ENCODE measurements around the gene CAMSAP2. TPM values are rescaled to one million over a fixed set of nuclear protein-coding genes. Genes with fewer than 3 reads are reported as not detected.

Gene CAMSAP2
- total and polyA plus RNA-seq, 10 of the 15 experiments (the other 5 are each of a cell fraction or from before 2014, with no cell fraction given), result 3.9 to 19.8 (median 8.0) TPM

- TF ChIP-seq ZNF687 (IDR thresholded peaks at IDR 0.05) (no peak), LARP7 (IDR thresholded peaks at IDR 0.05) (no peak), RELA (IDR thresholded peaks at IDR 0.05; ENCODE audit: borderline replicate concordance, partially characterized antibody) (no peak), SPI1 (IDR thresholded peaks at IDR 0.05; ENCODE audit: borderline replicate concordance, insufficient read depth, low read depth, low read length) (no peak), CHD2 (IDR thresholded peaks at IDR 0.05; ENCODE audit: borderline replicate concordance, low read depth, low read length) (no peak), ZNF217 (IDR thresholded peaks at IDR 0.05) (no peak), WRNIP1 (IDR thresholded peaks at IDR 0.05; ENCODE audit: borderline replicate concordance, low read depth, low read length) (no peak), SUPT20H (IDR thresholded peaks at IDR 0.05; ENCODE audit: borderline replicate concordance, control insufficient read depth, low read depth, low read length) (no peak), ATF7 (IDR thresholded peaks at IDR 0.05; ENCODE audit: low read depth) (no peak)
These were observed 110.7 kb downstream of the CAMSAP2 start (continued) for GRCh38 chr1:200849430-200849829.

GRCh38 chr1:200850554-200850953 lies 111.9 kb downstream of the CAMSAP2 start:
- H3K4me2 ChIP-seq (ENCODE audit: control insufficient read depth, insufficient read depth), result no peak overlapping the region
- no peaks in the 10 kb centered on the region for H3K9me3 ChIP-seq (replicated peaks; ENCODE audit: control insufficient read depth, insufficient read depth, low read length)
- CTCF ChIA-PET, result interaction anchor here (0.9 to 2.0 kb wide), 4 partner anchors 13 to 228 kb away, joined by 3 to 8 read pairs (median 5); no protein-coding TSS in a partner anchor
- no peak overlapping the region for H2AFZ ChIP-seq (ENCODE audit: control insufficient read depth, low read depth, low read length)
- H3K79me2 ChIP-seq (ENCODE audit: control insufficient read depth, insufficient read depth, low read length), result no peaks in the 10 kb centered on the region
- ATAC-seq (no peak), FAIRE-seq (no peak), DNase-seq (ENCODE audit: low read depth, low spot score) (no peak)
- H3K27me3 ChIP-seq (replicated peaks in 1 of 2; ENCODE audit: control insufficient read depth in 2 of 2, insufficient read depth in 2 of 2, low read length in 1 of 2), result no peaks in the 10 kb centered on the region
- no peaks in the 10 kb centered on the region for H3K4me1 ChIP-seq (ENCODE audit: control insufficient read depth, insufficient read depth, low read length)
- H3K36me3 ChIP-seq (ENCODE audit: control insufficient read depth in 2 of 2, insufficient read depth in 2 of 2, low read length in 1 of 2), result peaks cover 0 to 16% of the 10 kb centered on the region in 2 experiments; a peak in 2 of 4 replicates
- no peak overlapping the region for H3K27ac ChIP-seq (ENCODE audit: control insufficient read depth, insufficient read depth)
- POLR2A ChIA-PET, result interaction anchor here (1.1 kb wide), 1 partner anchor 39 kb away, joined by 3 read pairs; no protein-coding TSS in a partner anchor
- no peak overlapping the region for H3K4me3 ChIP-seq
- H3K9ac ChIP-seq (ENCODE audit: control insufficient read depth, insufficient read depth, low read length), result no peak overlapping the region
- RAD21 ChIA-PET (ENCODE audit: unreplicated experiment), result interaction anchor here (1.0 to 2.2 kb wide), 3 partner anchors 10 to 226 kb away, joined by 3 to 6 read pairs (median 3); no protein-coding TSS in a partner anchor
- no peaks in the 10 kb centered on the region for H4K20me1 ChIP-seq (ENCODE audit: control insufficient read depth, insufficient read depth)
- intact Hi-C loops (cut with micrococcal nuclease; ENCODE audit: unreplicated experiment), result no loop called here
- BruUV-seq (replicated peaks), result no TSS peak
- in situ Hi-C loops (cut with MboI), result no loop called here
- SMC1A ChIA-PET (ENCODE audit: uncharacterized antibody, unreplicated experiment), result interaction anchor here (0.8 to 1.7 kb wide), 6 partner anchors 11 to 313 kb away, joined by 3 to 5 read pairs (median 4); no protein-coding TSS in a partner anchor
- TF ChIP-seq FOXM1 (IDR thresholded peaks at IDR 0.05; ENCODE audit: low read depth, low read length) (no peak), RCOR1 (conservative IDR thresholded peaks at IDR 0.05; ENCODE audit: low read depth, low read length) (no peak), ZZZ3 (IDR thresholded peaks at IDR 0.05; ENCODE audit: control insufficient read depth, insufficient read length, low read depth) (no peak), SREBF1 (IDR thresholded peaks at IDR 0.05; ENCODE audit: low read length) (no peak), ZNF384 (IDR thresholded peaks at IDR 0.05; ENCODE audit: borderline replicate concordance, low read depth, low read length) (no peak), BHLHE40 (IDR thresholded peaks at IDR 0.05; ENCODE audit: borderline replicate concordance in 1 of 2, low read depth in 2 of 2, low read length in 1 of 2) (no peak), MTA3 (IDR thresholded peaks at IDR 0.05; ENCODE audit: borderline replicate concordance, low read length) (no peak), TAF1 (IDR thresholded peaks at IDR 0.05; ENCODE audit: borderline replicate concordance, low read depth, low read length) (no peak), MLLT1 (IDR thresholded peaks at IDR 0.05) (no peak)

All from GM12878 (cell line).